ENCODE results near the gene SLC35F1.

DNA sequence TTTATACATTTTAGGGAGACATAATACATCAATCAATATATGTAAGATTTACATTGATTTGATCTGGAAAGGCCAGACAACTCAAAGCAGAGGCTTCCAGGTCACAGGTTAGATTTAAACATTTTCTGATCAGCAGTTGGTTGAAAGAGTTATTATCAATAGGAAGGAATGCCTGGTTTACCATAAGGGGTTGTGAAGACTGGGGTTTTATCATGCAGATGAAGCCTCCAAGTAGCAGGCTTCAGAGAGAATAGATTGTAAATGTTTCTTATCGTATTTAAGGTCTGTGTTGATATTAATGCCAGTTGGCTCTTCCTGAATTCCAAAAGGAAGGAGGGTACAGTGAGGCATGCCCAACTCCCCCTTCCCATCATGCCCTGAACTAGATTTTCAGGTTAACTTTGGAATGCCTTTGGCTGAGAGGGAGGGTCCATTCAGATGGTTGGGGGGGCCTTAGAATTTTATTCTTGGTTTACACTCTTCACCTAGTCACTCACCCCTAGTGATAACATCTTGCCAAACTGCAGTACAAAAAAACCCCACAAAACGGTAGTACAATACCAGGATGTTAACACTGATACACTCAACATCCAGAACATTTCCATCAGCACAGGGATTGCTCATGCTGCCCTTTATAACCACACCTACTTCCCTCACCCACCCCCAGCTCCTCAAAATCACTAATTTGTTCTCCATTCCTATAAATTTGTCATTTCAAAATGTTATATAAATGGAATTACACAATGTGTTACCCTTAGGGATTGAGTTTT lies 381.5 kb downstream of the SLC35F1 start:
- TF ChIP-seq, protein P1, sequence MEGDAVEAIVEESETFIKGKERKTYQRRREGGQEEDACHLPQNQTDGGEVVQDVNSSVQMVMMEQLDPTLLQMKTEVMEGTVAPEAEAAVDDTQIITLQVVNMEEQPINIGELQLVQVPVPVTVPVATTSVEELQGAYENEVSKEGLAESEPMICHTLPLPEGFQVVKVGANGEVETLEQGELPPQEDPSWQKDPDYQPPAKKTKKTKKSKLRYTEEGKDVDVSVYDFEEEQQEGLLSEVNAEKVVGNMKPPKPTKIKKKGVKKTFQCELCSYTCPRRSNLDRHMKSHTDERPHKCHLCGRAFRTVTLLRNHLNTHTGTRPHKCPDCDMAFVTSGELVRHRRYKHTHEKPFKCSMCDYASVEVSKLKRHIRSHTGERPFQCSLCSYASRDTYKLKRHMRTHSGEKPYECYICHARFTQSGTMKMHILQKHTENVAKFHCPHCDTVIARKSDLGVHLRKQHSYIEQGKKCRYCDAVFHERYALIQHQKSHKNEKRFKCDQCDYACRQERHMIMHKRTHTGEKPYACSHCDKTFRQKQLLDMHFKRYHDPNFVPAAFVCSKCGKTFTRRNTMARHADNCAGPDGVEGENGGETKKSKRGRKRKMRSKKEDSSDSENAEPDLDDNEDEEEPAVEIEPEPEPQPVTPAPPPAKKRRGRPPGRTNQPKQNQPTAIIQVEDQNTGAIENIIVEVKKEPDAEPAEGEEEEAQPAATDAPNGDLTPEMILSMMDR (IDR thresholded peaks at IDR 0.05), result no peak
- TF ChIP-seq POLR2A (IDR thresholded peaks at IDR 0.05), result no peak
